HAP-1 (cell line): Measurements from ENCODE around the gene YPEL5.
"Not testable (repeated sequence)": the region's sequence is repeated elsewhere in the genome, so short reads cannot be mapped to it uniquely, and the experiment has no call there.

Experiments used
- DNase-seq, 2 experiments: peaks; one replicate each; pipeline ENCODE4 v3.0.0-alpha.2; 2016 to 2020; ENCODE audit warnings: low spot score in 2 of 2
- H3K27me3 ChIP-seq: fragments of 250-450 bp; sonication (Bioruptor Pico); 2 replicates; pipeline ENCODE4 v1.5.1; 2020; ENCODE audit warnings: low read depth, mild to moderate bottlenecking, moderate library complexity
- H3K36me3 ChIP-seq: fragments of 250-450 bp; sonication (Bioruptor Pico); replicated peaks from 2 replicates; pipeline ENCODE4 v1.5.1; 2020; ENCODE audit warnings: mild to moderate bottlenecking
- H3K4me1 ChIP-seq: fragments of 250-450 bp; sonication (Bioruptor Pico); 2 replicates; pipeline ENCODE4 v1.5.1; 2020; ENCODE audit warnings: mild to moderate bottlenecking
- H3K4me3 ChIP-seq: fragments of 250-450 bp; sonication (Bioruptor Pico); 2 replicates; pipeline ENCODE4 v1.5.1; 2020; ENCODE audit warnings: mild to moderate bottlenecking, moderate library complexity
- H3K9me3 ChIP-seq: fragments of 250-450 bp; sonication (Bioruptor Pico); 2 replicates; pipeline ENCODE4 v1.5.1; 2020; ENCODE audit warnings: mild to moderate bottlenecking, moderate library complexity
- in situ Hi-C: fragments of 300-500 bp; cut with MboI; formaldehyde crosslinking; loops from 3 replicates; pipeline ENCODE4 v1.14.3; 2020; ENCODE audit warnings: low sequenced_read_pairs, inconsistent platforms, mixed read lengths

Gene YPEL5

DNA sequence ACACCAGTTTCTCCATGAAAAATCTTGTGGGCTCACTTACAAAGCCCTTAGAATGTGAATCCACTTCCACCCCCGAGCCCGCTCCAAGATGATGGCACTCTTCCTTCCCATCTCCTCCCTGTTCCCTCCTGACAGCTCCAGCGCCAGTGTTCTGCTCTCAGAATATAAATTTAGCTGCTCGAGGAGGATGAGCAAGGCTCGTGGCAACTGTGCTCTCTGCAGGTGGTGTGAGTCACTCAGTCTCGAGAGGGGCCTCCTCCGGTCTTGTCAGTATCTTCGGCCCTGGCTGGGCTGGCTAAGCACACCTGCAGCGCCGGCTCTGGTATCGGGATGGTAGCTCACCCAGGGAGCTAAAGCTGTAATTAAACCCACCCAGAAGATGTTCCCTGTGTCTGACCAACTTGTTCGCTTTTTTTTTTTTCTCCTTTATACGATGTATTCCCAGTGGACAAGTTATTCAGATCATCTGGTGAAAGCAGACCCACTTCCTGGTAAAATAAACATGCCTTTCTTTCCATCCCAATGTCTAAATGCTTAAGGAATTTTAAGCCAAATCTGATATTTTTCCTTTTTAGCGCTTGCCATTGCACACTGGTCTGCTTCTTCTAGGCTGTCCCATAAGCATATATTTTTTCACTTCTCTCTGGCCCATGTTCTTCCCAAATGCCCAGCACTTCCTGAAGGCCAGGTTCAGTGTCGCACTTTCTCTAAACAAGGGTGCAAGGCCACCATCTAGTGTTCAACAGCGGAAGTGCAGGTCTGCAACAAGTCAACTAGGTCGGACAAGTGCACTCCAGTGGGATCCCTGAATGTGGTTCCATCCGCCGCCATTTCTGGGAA, 31.4 kb upstream of the YPEL5 start:
- peak; percentile 45 to 88 for DNase-seq
- in situ Hi-C loops = no loop called here
- H3K27me3 ChIP-seq = 0 out of 2 replicates have a peak, but pooled peaks cover 2% of the 10 kb centered on the region
- H3K9me3 ChIP-seq = no peaks in the 10 kb centered on the region
- H3K4me3 ChIP-seq = no peak overlapping the region
- H3K36me3 ChIP-seq = no peaks in the 10 kb centered on the region
- H3K4me1 ChIP-seq = no peaks in the 10 kb centered on the region

DNA sequence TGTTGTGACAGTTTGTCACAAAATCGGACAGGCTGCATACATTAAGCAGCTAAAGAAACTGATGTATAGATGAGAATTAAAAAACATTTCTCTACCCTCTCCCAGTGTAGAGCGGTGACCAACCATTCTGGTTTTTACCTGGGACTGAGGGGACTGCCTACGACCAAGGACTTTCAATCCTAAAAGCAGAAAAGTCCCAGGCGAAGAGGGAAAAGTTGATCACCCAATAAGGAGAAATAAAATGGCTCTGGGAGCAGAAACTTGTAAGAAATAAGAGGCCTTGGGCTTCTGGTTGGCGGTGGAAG, 30.9 kb upstream of the YPEL5 start:
- no peak for DNase-seq
- Histone ChIP-seq H3K36me3 (no peaks in the 10 kb centered on the region), H3K9me3 (no peaks in the 10 kb centered on the region), H3K27me3 (peaks cover 7% of the 10 kb centered on the region; the same call in 1 of the 2 replicates), H3K4me3 (no peak overlapping the region), H3K4me1 (no peaks in the 10 kb centered on the region)
- in situ Hi-C loops = no loop called here

DNA sequence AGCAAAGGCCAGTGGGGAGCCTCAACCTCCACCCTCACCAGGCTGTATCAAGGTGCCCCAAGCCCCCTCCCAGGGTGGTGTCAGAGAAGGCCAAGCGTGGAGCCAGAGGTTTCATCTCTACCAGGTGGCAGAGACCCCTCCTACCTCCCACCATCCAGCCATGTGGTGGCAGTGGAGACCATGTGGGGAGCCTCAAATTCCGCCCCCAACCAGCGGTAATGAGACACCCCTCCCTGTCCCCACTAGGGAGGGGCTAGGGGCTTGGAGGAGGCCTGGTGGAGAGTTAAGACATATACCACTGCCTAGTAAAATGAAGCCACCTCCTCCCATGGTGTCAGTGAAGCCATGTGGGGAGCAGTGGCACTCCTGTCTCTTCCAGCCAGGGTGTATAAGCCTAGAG, 24.4 kb upstream of the YPEL5 start:
- in situ Hi-C loops = no loop called here
- no peaks in the 10 kb centered on the region for H3K36me3 ChIP-seq
- H3K4me1 ChIP-seq = no peaks in the 10 kb centered on the region
- no peaks in the 10 kb centered on the region for H3K9me3 ChIP-seq
- no peak for DNase-seq
- H3K4me3 ChIP-seq = no peak overlapping the region
- peaks cover 8% of the 10 kb centered on the region; the same call in 1 of the 2 replicates for H3K27me3 ChIP-seq

DNA sequence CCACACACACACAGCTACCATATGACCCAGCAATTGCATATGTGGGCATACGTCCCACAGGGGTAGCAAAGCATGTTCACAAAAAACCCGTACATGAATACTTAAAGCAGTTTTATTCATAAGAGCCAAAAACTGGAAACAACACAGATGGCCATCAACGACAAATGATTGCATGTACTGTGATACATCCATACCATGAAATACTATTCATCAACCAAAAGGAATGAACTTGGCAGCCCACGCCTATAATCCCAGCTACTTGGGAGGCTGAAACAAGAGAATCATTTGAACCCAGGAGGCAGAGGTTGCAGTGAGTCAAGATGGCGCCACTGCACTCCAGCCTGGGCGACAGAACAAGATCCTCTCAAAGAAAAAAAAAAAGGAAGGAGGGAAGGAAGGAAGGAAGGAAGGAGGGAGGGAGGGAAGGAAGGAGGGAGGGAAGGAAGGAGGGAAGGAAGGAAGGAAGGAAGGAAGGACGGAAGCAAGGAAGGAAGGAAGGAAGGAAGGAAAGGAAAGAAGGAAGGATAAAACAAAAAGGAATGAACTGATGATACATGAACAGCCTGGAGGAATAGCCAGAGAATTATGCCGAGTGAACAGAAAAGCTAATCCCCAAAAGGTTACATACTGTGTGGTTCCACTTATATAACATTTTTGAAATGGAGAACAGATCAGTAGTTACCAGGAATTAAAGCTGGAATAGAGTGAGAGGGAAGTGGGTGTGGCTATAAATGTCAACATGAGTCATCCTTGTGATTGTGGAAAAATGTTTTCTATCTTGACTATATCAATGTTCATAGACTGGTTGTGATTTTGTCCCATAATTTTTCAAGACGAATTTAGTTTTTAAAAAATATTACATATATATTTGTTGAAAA, 19.6 kb upstream of the YPEL5 start:
- Histone ChIP-seq H3K36me3 (no peaks in the 10 kb centered on the region), H3K4me3 (no peak overlapping the region), H3K9me3 (no peaks in the 10 kb centered on the region), H3K4me1 (no peaks in the 10 kb centered on the region), H3K27me3 (peaks cover 3% of the 10 kb centered on the region; the same call in 1 of the 2 replicates)
- no peak for DNase-seq
- in situ Hi-C loops = no loop called here

DNA sequence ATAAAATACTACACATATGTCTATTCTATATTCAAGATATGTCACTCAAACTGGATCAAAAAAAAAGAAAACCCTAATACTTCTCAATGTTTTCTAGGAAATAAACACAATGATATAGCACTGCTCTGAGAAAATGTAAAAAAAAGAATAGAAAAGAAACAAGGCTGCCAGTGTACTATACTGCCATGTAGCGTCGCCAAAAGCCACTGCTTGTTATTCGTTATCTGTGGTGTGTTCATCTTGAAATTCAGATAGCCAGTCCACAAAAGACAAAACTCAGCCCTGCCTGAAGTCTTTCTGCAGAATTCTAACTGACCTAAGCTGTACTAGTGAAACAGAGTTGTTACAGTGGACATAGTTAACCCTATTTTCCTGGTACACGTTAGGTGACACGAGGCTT, 12.2 kb upstream of the YPEL5 start:
- no peak for DNase-seq
- H3K9me3 ChIP-seq = no peaks in the 10 kb centered on the region
- no peaks in the 10 kb centered on the region for H3K36me3 ChIP-seq
- no peaks in the 10 kb centered on the region for H3K4me1 ChIP-seq
- H3K27me3 ChIP-seq = peaks cover 28% of the 10 kb centered on the region
- no peak overlapping the region for H3K4me3 ChIP-seq
- in situ Hi-C loops = no loop called here

DNA sequence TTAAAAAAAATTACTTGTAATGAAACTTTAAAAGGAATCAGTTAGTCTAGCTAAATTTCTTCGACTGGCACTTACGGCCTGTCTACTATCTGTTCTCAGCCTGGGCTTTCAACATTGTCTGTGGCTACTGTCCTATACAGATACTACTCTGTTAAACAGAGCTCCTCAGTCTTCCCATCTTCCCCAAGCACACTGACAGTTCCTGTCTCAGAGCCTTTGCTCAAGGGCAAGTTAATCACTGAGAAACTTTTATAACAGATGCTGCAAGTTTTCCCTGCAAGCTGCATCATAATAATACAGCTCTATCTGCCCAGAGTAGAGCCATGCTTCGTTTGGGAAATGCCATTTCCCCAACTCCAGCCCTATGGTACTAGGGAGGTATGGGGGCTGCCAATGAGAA, 11.3 kb upstream of the YPEL5 start:
- no peak for DNase-seq
- H3K4me1 ChIP-seq = no peaks in the 10 kb centered on the region
- no peaks in the 10 kb centered on the region for H3K36me3 ChIP-seq
- peaks cover 29% of the 10 kb centered on the region for H3K27me3 ChIP-seq
- in situ Hi-C loops = no loop called here
- no peaks in the 10 kb centered on the region for H3K9me3 ChIP-seq
- no peak overlapping the region for H3K4me3 ChIP-seq

DNA sequence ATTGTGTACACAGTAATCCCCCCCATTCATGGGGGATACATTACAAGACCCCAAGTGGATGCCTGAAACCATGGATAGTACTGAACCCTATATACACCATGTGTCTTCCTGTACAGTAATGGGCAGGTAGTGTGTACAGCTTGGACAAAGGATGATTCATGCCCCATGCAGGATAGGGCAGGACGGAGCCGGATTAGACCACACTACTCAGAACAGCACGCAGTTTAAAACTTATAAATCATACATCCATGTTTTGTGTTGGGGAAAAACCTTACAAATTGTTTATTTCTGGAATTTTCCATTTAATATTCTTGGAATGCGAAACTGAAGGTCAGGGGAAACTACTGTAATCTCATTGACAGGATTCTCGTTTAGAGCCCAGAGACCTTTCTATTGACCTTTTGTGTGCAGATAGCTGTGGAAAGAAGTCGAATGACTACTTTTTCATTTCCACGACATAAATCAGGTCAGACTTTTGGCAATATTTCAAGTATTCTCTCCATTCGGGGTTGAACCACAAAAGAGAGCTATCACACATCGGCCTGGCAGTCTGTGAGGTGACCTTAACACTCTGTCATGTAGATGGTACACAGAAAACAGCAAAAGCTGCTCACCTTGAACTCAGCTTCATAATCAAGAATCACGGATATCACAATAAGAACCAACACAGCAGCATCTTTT, 9.9 kb upstream of the YPEL5 start:
- Histone ChIP-seq H3K36me3 (no peaks in the 10 kb centered on the region), H3K4me3 (no peak overlapping the region), H3K27me3 (peaks cover 33% of the 10 kb centered on the region), H3K9me3 (no peaks in the 10 kb centered on the region), H3K4me1 (no peaks in the 10 kb centered on the region)
- in situ Hi-C loops = no loop called here
- no peak for DNase-seq

DNA sequence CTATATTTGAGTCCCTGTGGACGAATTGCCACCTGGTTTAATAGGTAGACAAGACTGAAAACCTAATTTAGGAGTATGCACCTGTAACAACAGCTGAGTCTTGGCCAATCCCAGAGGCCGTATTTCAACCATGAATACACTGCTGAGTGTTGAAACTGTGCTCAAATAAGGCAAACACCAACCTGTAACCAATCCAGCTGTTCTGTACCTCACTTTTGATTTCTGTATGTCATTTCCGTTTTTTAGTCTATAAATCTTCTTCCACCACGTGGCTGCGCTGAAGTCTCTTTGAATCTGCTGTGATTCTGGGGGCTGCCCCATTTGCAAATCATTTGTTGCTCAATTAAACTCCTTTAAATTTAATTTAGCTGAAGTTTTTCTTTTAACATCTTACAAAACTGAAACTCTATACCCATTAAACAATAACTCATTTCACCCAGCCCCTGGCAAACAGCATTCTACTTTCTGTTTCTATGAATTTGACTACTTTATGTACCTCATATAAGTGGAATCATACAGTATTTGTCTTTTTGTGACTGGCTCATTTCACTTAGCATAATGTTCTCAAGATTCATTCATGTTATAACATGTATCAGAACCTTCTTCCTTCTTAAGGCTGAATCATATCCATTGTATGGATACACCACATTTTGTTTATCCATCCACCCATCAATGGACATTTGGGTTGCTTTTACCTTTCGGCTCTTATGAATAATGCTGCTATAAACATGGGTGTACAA, 7.5 kb upstream of the YPEL5 start:
- Histone ChIP-seq H3K36me3 (no peaks in the 10 kb centered on the region), H3K4me3 (no peak overlapping the region), H3K9me3 (no peaks in the 10 kb centered on the region), H3K4me1 (no peaks in the 10 kb centered on the region), H3K27me3 (peaks cover 34% of the 10 kb centered on the region)
- in situ Hi-C loops = no loop called here
- DNase-seq = no peak

DNA sequence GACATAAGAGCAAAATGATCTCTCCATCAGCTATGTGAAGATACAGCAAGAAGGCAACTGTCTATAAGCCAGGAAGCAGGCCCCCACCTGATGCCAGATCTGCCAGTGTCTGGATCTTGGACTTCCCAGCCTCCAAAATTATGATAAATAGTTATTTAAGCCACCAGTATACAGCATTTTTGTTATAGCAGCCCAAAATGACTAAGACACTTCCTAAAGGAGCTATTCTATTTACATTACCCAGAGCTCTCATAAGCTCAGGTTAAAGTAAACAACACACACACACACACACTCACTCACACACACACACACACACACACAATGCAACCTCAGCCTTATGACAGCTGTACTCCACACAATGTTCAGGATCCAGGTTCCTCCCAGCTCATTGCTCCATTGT, 5.7 kb upstream of the YPEL5 start:
- in situ Hi-C loops = no loop called here

DNA sequence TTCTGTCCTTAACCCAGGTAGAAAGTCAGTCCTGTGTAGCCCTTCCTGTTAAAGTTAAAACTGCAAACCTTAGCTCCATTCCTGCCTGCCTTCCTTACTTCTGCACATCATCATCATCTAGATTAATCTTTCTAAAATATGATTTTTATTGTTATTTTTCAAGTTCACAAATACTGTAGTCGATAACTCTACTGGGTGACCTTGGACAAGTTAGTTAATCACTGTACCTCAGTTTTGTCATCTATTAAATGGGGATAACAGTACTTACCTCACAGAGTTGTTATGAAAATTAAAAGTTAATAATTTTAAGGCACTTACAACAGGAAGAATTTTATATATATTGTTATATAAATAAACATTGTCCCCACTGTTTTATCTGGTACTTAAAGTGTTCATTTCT, 2.5 kb upstream of the YPEL5 start:
- in situ Hi-C loops = no loop called here
- Histone ChIP-seq H3K9me3 (no peaks in the 10 kb centered on the region), H3K4me3 (no peak overlapping the region), H3K36me3 (no peaks in the 10 kb centered on the region), H3K27me3 (peaks cover 14% of the 10 kb centered on the region), H3K4me1 (peaks cover 18% of the 10 kb centered on the region)
- no peak for DNase-seq

More for the DNA sequence above, 5.7 kb upstream of the YPEL5 start:
- no peak for DNase-seq
- H3K27me3 ChIP-seq = peaks cover 27% of the 10 kb centered on the region
- no peaks in the 10 kb centered on the region for H3K36me3 ChIP-seq
- H3K4me3 ChIP-seq = no peak overlapping the region
- H3K4me1 ChIP-seq = peaks cover 4% of the 10 kb centered on the region
- H3K9me3 ChIP-seq = no peaks in the 10 kb centered on the region

DNA sequence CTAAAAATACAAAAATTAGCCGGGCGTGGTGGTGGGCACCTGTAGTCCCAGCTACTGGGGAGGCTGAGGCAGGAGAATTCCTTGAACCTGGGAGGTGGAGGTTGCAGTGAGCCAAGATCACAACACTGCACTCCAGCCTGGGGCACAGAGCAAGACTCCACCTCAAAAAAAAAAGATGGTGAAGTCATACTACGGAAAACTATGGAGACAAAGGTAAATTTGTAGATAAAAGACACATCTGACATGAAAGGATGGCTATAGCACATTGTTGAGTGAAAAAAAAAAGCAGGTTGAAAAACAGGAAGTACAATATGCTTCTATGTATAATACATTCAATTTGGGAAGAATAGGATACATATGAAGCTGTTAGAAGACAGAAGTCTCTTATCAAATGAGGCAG, 1.9 kb upstream of the YPEL5 start:
- in situ Hi-C loops, DNase-seq, H3K9me3 ChIP-seq, H3K4me3 ChIP-seq, H3K27me3 ChIP-seq, H3K36me3 ChIP-seq: not testable (repeated sequence)
- H3K4me1 ChIP-seq = peaks cover 25% of the 10 kb centered on the region

DNA sequence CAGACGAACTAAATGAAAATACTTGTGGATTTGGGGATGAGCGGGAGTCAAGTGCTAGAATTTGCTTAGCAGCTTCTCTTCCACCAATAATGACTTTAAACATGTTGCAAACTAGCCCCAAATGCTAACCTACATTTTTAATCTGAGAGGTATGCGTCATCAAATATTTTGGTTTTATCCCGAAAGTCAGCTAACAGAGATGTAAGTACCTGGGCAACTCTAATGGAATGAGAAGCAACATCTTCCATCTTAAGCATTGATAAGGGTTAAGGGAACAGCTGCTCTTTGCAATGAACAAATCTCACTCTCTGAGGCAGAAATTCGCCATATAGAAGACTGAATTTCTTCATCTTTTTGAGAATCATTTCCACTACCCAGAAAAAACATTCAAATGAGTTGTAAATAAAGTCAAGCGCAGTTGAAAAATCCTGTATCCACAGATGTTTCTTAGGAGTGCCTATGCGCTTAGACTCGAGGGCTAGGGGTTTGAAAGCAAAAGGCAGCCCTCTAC, 926 bp upstream of the YPEL5 start:
- no peaks in the 10 kb centered on the region for H3K9me3 ChIP-seq
- in situ Hi-C loops = no loop called here
- no peak for DNase-seq
- peak overlapping the region; percentile 83 for H3K4me3 ChIP-seq
- H3K4me1 ChIP-seq = peaks cover 34% of the 10 kb centered on the region
- peaks cover 6% of the 10 kb centered on the region; the same call in 1 of the 2 replicates for H3K27me3 ChIP-seq
- H3K36me3 ChIP-seq = no peaks in the 10 kb centered on the region

DNA sequence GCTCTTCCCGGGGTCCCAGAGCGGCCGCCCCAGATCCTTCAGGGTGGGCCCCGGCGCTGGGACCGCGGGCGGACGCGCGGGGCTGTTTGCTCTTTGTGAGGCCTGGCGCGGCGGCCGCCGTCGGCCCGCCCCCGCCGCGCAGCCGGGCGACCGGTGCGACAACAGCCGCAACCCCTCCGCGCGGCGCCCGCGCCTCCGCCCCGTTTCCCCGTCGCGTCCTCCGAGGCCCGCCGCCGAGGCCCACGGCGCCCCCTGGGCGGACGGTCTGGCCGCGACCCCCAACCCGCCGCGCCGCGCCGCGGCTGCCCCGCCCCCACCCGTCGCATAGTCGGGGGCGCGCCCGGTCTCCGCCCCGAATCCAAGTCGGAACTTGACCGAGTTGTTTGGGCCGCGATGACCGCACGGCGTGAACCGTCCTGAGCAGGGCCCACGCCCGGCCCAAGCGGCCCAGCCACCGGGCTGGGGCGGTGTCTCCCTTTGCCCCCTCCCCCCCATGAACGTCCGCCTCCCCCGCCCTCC, 448 bp downstream of the YPEL5 start:
- Histone ChIP-seq H3K4me1 (peaks cover 45% of the 10 kb centered on the region), H3K27me3 (peaks cover 2% of the 10 kb centered on the region; the same call in 1 of the 2 replicates), H3K4me3 (peak overlapping the region; percentile 83), H3K36me3 (no peaks in the 10 kb centered on the region), H3K9me3 (no peaks in the 10 kb centered on the region)
- in situ Hi-C loops = no loop called here
- DNase-seq = no peak
